GM10266 (cell line): ENCODE results near the gene MLH3.
"Not testable (repeated sequence)": the region's sequence is repeated elsewhere in the genome, so short reads cannot be mapped to it uniquely, and the experiment has no call there.

Source experiments
- DNase-seq: peaks from one replicate; pipeline ENCODE4 v3.0.0; 2012; ENCODE audit errors: extremely low spot score
- CTCF ChIP-seq: IDR thresholded peaks from 2 replicates; pipeline ENCODE4 v1.5.1; 2012; ENCODE audit warnings: mild to moderate bottlenecking, low read depth; ENCODE audit not compliant: control insufficient read depth, insufficient read depth; ENCODE audit errors: missing control alignments

The MLH3 gene

GRCh38 chr14:75003250-75004027 lies 47.8 kb downstream of the MLH3 start:
- TF ChIP-seq CTCF = no peak
- no peak for DNase-seq

- TF ChIP-seq CTCF = peak; percentile 2
Observed at GRCh38 chr14:75002392-75003249, 48.6 kb downstream of the MLH3 start, which contains the start of gene EIF2B2. TSS of gene EIF2B2 (plus strand) at chr14:75002921. CDS start at chr14:75002991, 70 bp downstream.

GRCh38 chr14:75001899-75002298 lies 49.4 kb downstream of the MLH3 start:
- TF ChIP-seq CTCF = no peak
- no peak for DNase-seq

More at GRCh38 chr14:75002392-75003249, 48.6 kb downstream of the MLH3 start, which contains the start of gene EIF2B2:
- peak; percentile 95 for DNase-seq

- no peak for TF ChIP-seq CTCF
- no peak for DNase-seq
Observed at GRCh38 chr14:75001261-75001660, 50.0 kb downstream of the MLH3 start.

- DNase-seq = not testable (repeated sequence)
Observed at GRCh38 chr14:74995781-74996180, 55.5 kb downstream of the MLH3 start.

- not testable (repeated sequence) for DNase-seq
Observed at GRCh38 chr14:74994182-74994581, 57.1 kb downstream of the MLH3 start.

GRCh38 chr14:74988993-74989392 lies 62.3 kb downstream of the MLH3 start:
- no peak for TF ChIP-seq CTCF
- no peak for DNase-seq

GRCh38 chr14:74988131-74988530 lies 63.1 kb downstream of the MLH3 start:
- TF ChIP-seq CTCF = no peak
- no peak for DNase-seq
